ENCODE data around the gene POLR3E. TPM values are rescaled to one million over a fixed set of nuclear protein-coding genes. Genes with fewer than 3 reads are reported as not detected.

The POLR3E gene
- polyA plus RNA-seq, 1 experiment = 60.9 TPM

DNA sequence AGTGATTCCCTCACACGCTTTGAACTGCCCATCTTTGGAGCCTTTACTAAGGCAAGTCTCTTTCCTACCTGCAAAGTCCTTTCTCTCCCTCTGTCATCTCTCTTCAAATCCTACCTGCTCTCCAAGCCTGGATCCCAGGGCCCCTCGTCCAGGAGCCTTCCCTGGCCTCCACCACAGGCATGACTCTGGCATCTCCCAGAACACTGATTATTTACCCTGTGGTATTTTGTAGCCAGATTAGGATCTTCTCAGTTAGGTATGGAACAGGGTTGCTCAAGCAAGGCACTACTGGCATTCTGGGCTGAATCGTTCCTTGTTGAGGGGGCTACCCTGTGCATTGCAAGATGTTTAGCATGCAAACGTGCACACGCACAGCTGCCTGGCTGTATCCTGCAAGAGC, 31.9 kb upstream of the POLR3E start:
- no peak for DNase-seq (ENCODE audit: low read depth)
- CTCF ChIA-PET = interaction anchor here (1.0 kb wide), 1 partner anchor 61 kb away, joined by 3 read pairs; no protein-coding TSS in a partner anchor
- TF ChIP-seq, protein P1, sequence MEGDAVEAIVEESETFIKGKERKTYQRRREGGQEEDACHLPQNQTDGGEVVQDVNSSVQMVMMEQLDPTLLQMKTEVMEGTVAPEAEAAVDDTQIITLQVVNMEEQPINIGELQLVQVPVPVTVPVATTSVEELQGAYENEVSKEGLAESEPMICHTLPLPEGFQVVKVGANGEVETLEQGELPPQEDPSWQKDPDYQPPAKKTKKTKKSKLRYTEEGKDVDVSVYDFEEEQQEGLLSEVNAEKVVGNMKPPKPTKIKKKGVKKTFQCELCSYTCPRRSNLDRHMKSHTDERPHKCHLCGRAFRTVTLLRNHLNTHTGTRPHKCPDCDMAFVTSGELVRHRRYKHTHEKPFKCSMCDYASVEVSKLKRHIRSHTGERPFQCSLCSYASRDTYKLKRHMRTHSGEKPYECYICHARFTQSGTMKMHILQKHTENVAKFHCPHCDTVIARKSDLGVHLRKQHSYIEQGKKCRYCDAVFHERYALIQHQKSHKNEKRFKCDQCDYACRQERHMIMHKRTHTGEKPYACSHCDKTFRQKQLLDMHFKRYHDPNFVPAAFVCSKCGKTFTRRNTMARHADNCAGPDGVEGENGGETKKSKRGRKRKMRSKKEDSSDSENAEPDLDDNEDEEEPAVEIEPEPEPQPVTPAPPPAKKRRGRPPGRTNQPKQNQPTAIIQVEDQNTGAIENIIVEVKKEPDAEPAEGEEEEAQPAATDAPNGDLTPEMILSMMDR (IDR thresholded peaks at IDR 0.05; ENCODE audit: insufficient read depth, low read depth, low read length) = no peak
- POLR2A ChIA-PET = no interaction called here
- H3K36me3 ChIP-seq (ENCODE audit: control insufficient read depth, insufficient read depth, low read length) = peaks cover 13% of the 10 kb centered on the region
- no peak overlapping the region for H3K4me3 ChIP-seq (ENCODE audit: low read depth, low read length)
- no peaks in the 10 kb centered on the region for H3K27me3 ChIP-seq (ENCODE audit: control insufficient read depth, insufficient read depth, low read length)

DNA sequence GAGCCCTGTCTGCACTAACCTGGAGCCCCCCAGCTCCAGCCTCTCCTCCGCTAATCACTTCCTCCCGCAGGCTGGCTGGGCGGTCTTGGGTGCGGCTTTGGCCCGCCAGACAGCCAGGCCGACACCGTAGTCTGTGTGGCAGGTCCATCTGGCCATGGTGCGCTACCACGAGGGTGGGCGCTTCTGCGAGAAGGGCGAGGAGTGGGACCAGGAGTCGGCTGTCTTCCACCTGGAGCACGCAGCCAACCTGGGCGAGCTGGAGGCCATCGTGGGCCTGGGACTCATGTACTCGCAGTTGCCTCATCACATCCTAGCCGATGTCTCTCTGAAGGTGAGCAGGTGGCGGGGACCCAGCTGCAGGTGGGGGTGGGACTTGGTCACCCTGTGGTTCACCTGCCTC, 30.7 kb upstream of the POLR3E start:
- ChIA-PET CTCF (interaction anchor here (0.6 kb wide), 1 partner anchor 494 kb away, joined by 3 read pairs; no protein-coding TSS in a partner anchor), POLR2A (no interaction called here)
- H3K36me3 ChIP-seq (ENCODE audit: control insufficient read depth, insufficient read depth, low read length) = peaks cover 8% of the 10 kb centered on the region
- no peak for DNase-seq (ENCODE audit: low read depth)
- H3K4me3 ChIP-seq (ENCODE audit: low read depth, low read length) = no peak overlapping the region
- TF ChIP-seq, protein P1 (IDR thresholded peaks at IDR 0.05; ENCODE audit: insufficient read depth, low read depth, low read length) = no peak
- H3K27me3 ChIP-seq (ENCODE audit: control insufficient read depth, insufficient read depth, low read length) = no peaks in the 10 kb centered on the region

DNA sequence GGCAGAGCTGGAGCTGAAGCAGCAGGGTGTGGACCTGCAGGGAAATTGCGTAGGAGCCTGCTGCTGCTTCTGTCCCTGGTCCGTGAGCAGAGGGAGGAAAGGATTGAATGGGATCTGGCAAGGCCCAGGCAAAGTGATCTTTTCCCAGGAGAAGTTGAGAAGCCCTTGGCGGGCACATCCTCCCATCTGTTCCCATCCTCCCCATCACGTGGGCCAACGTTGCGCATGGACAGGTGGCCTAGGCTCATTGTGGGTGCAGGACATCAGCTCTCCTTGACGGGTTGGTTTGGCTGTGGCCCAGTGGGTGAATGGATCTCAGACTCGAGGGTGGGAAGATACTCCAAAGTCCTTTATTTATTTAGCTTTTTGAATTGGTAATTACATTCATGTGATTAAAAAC, 29.4 kb upstream of the POLR3E start:
- POLR2A ChIA-PET = no interaction called here
- Histone ChIP-seq H3K27me3 (ENCODE audit: control insufficient read depth, insufficient read depth, low read length) (no peaks in the 10 kb centered on the region), H3K4me3 (ENCODE audit: low read depth, low read length) (no peak overlapping the region), H3K36me3 (ENCODE audit: control insufficient read depth, insufficient read depth, low read length) (peaks cover 8% of the 10 kb centered on the region)
- CTCF ChIA-PET = interaction anchor here (0.6 kb wide), 1 partner anchor 32 kb away, joined by 3 read pairs; no protein-coding TSS in a partner anchor
- DNase-seq (ENCODE audit: low read depth) = no peak
- TF ChIP-seq, protein P1 (IDR thresholded peaks at IDR 0.05; ENCODE audit: insufficient read depth, low read depth, low read length) = no peak

DNA sequence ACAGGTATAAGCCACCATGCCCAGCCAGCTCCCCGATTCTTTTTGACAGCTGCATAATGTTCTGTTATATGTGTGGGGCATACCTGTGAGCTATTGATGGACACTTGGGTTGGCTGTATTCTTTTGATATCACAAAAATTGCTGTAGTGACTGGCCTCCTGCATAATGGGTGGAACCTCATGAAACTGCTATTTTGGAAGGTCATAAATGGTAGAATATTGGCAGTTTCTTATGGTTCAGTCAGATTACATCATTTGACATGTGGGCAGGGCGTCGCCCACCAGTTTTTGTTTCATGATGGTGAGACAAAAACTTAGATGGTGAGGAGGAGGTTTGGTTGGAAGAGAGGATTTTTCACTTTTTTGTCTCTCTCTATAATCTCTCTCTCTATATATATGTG, 26.7 kb upstream of the POLR3E start:
- TF ChIP-seq, protein P1 (IDR thresholded peaks at IDR 0.05; ENCODE audit: insufficient read depth, low read depth, low read length) = no peak
- H3K36me3 ChIP-seq (ENCODE audit: control insufficient read depth, insufficient read depth, low read length) = peaks cover 11% of the 10 kb centered on the region
- no peak overlapping the region for H3K4me3 ChIP-seq (ENCODE audit: low read depth, low read length)
- no peak for DNase-seq (ENCODE audit: low read depth)
- POLR2A ChIA-PET = no interaction called here
- CTCF ChIA-PET = no interaction called here
- no peaks in the 10 kb centered on the region for H3K27me3 ChIP-seq (ENCODE audit: control insufficient read depth, insufficient read depth, low read length)

DNA sequence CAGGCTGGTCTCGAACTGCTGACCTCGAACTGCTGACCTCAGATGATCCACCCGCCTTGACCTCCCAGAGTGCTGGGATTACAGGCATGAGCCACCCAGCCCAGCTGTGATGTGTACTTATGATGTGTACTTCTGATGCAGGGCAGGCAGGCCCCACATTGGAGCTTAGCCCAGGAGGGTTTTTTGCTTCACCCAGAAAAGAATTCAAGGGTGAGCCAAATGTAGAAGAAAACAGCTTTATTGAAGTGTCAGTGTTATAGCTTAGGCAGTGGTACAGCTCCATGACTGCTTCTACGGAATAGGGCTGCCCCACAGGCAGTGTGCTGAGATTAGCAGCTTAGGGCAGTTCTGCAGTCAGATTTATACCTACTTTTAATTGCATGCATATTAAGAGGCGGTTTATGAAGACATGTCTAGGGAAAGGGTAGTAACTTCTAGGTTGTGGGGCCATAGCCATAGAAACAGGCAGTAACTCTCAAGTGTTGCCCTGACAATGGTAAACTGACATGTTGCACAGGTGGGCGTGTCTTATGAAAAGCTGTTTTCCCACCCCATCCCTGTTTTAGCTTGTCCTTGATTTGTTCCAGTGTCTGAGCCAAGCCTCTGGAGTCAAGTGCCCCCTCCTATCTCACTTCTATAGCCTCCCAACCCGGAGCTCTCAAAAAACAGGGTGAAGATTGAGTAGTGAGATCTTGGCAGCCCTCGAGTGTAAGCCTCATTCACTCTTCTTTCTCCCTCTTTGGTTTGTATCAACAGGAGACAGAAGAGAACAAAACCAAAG, 24.1 kb upstream of the POLR3E start:
- H3K27me3 ChIP-seq (ENCODE audit: control insufficient read depth, insufficient read depth, low read length) = no peaks in the 10 kb centered on the region
- TF ChIP-seq, protein P1 (IDR thresholded peaks at IDR 0.05; ENCODE audit: insufficient read depth, low read depth, low read length) = no peak
- ChIA-PET CTCF (interaction anchor here (0.5 to 1.6 kb wide), 3 partner anchors 34 to 583 kb away, joined by 3 to 4 read pairs (median 3); no protein-coding TSS in a partner anchor), POLR2A (no interaction called here)
- H3K36me3 ChIP-seq (ENCODE audit: control insufficient read depth, insufficient read depth, low read length) = peaks cover 9% of the 10 kb centered on the region
- no peak overlapping the region for H3K4me3 ChIP-seq (ENCODE audit: low read depth, low read length)
- DNase-seq (ENCODE audit: low read depth) = no peak
